ENCODE measurements around the gene CCNF.

CCNF gene

GRCh38 chr16:2457946-2458345, 28.7 kb downstream of the CCNF start:
- no peaks in the 10 kb centered on the region for H3K9me3 ChIP-seq (ENCODE audit: control insufficient read depth, insufficient read depth, low read depth, low read length)
- ChIA-PET CTCF (interaction anchor here (0.7 to 2.0 kb wide), 3 partner anchors 43 to 118 kb away, joined by 3 to 10 read pairs (median 6); partner anchors contain the start of gene ABCA3), POLR2A (interaction anchor here (1.0 kb wide), 1 partner anchor 11 kb away, joined by 4 read pairs; no protein-coding TSS in a partner anchor)
- peaks cover 15% of the 10 kb centered on the region for H3K4me1 ChIP-seq (ENCODE audit: control insufficient read depth, insufficient read depth, low read length)
- H3K4me3 ChIP-seq (ENCODE audit: low read depth, low read length): no peak overlapping the region
- peaks cover 0 to 64% of the 10 kb centered on the region in 2 experiments; a peak in 2 of 3 replicates for H3K36me3 ChIP-seq (ENCODE audit: control insufficient read depth in 2 of 2, insufficient read depth in 1 of 2, low read length in 2 of 2)
- H3K27ac ChIP-seq (ENCODE audit: extremely low read depth, low read depth, low read length): no peak overlapping the region
- TF ChIP-seq ZNF843 (tag by site-specific recombination; IDR thresholded peaks at IDR 0.05) (no peak), YY1 (tag by site-specific recombination; IDR thresholded peaks at IDR 0.05) (no peak), ZNF677 (tag by site-specific recombination; IDR thresholded peaks at IDR 0.05) (no peak), AEBP2 (tag by site-specific recombination; IDR thresholded peaks at IDR 0.05; ENCODE audit: borderline replicate concordance) (no peak), ZBTB17 (tag by site-specific recombination; IDR thresholded peaks at IDR 0.05) (no peak), ZNF785 (tag by site-specific recombination; IDR thresholded peaks at IDR 0.05) (no peak), ZNF544 (tag by site-specific recombination; IDR thresholded peaks at IDR 0.05) (no peak), ZBTB49 (tag by site-specific recombination; IDR thresholded peaks at IDR 0.05; ENCODE audit: low read depth) (no peak), ZIC2 (tag by site-specific recombination; IDR thresholded peaks at IDR 0.05) (peak; percentile 85), GLIS2 (tag by site-specific recombination; IDR thresholded peaks at IDR 0.05) (no peak), ZNF776 (tag by site-specific recombination; IDR thresholded peaks at IDR 0.05; ENCODE audit: borderline replicate concordance) (no peak), ZNF133 (tag by site-specific recombination; IDR thresholded peaks at IDR 0.05) (no peak), PRDM10 (tag by site-specific recombination; IDR thresholded peaks at IDR 0.05) (peak; percentile 70), GLIS1 (tag by site-specific recombination; IDR thresholded peaks at IDR 0.05) (peak; percentile 66), ZNF548 (tag by site-specific recombination; IDR thresholded peaks at IDR 0.05) (peak; percentile 21; the same call in 1 of the 2 replicates), ZNF530 (tag by site-specific recombination; IDR thresholded peaks at IDR 0.05; ENCODE audit: low read depth) (no peak), ZNF549 (tag by site-specific recombination; IDR thresholded peaks at IDR 0.05) (no peak)
- TF ChIP-seq, protein P1, sequence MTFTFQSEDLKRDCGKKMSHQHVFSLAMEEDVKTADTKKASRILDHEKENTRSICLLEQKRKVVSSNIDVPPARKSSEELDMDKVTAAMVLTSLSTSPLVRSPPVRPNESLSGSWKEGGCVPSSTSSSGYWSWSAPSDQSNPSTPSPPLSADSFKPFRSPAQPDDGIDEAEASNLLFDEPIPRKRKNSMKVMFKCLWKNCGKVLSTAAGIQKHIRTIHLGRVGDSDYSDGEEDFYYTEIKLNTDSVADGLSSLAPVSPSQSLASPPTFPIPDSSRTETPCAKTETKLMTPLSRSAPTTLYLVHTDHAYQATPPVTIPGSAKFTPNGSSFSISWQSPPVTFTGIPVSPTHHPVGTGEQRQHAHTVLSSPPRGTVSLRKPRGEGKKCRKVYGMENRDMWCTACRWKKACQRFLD (tag by site-specific recombination; IDR thresholded peaks at IDR 0.05): no peak
- TF ChIP-seq, protein P2, sequence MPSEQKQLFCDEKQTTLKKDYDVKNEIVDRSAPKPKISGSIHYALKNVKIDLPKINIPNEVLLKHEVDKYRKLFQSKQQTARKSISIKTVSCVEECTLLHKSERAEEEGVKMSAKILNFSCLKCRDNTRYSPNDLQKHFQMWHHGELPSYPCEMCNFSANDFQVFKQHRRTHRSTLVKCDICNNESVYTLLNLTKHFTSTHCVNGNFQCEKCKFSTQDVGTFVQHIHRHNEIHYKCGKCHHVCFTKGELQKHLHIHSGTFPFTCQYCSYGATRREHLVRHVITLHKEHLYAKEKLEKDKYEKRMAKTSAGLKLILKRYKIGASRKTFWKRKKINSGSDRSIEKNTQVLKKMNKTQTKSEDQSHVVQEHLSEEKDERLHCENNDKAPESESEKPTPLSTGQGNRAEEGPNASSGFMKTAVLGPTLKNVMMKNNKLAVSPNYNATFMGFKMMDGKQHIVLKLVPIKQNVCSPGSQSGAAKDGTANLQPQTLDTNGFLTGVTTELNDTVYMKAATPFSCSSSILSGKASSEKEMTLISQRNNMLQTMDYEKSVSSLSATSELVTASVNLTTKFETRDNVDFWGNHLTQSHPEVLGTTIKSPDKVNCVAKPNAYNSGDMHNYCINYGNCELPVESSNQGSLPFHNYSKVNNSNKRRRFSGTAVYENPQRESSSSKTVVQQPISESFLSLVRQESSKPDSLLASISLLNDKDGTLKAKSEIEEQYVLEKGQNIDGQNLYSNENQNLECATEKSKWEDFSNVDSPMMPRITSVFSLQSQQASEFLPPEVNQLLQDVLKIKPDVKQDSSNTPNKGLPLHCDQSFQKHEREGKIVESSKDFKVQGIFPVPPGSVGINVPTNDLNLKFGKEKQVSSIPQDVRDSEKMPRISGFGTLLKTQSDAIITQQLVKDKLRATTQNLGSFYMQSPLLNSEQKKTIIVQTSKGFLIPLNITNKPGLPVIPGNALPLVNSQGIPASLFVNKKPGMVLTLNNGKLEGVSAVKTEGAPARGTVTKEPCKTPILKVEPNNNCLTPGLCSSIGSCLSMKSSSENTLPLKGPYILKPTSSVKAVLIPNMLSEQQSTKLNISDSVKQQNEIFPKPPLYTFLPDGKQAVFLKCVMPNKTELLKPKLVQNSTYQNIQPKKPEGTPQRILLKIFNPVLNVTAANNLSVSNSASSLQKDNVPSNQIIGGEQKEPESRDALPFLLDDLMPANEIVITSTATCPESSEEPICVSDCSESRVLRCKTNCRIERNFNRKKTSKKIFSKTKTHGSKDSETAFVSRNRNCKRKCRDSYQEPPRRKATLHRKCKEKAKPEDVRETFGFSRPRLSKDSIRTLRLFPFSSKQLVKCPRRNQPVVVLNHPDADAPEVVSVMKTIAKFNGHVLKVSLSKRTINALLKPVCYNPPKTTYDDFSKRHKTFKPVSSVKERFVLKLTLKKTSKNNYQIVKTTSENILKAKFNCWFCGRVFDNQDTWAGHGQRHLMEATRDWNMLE (tag by site-specific recombination; conservative IDR thresholded peaks at IDR 0.05; ENCODE audit: low read depth): no peak
- TF ChIP-seq, protein P3, sequence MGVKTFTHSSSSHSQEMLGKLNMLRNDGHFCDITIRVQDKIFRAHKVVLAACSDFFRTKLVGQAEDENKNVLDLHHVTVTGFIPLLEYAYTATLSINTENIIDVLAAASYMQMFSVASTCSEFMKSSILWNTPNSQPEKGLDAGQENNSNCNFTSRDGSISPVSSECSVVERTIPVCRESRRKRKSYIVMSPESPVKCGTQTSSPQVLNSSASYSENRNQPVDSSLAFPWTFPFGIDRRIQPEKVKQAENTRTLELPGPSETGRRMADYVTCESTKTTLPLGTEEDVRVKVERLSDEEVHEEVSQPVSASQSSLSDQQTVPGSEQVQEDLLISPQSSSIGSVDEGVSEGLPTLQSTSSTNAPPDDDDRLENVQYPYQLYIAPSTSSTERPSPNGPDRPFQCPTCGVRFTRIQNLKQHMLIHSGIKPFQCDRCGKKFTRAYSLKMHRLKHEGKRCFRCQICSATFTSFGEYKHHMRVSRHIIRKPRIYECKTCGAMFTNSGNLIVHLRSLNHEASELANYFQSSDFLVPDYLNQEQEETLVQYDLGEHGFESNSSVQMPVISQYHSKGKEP (tag by site-specific recombination; IDR thresholded peaks at IDR 0.05): no peak
- TF ChIP-seq, protein P4, sequence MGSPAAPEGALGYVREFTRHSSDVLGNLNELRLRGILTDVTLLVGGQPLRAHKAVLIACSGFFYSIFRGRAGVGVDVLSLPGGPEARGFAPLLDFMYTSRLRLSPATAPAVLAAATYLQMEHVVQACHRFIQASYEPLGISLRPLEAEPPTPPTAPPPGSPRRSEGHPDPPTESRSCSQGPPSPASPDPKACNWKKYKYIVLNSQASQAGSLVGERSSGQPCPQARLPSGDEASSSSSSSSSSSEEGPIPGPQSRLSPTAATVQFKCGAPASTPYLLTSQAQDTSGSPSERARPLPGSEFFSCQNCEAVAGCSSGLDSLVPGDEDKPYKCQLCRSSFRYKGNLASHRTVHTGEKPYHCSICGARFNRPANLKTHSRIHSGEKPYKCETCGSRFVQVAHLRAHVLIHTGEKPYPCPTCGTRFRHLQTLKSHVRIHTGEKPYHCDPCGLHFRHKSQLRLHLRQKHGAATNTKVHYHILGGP (tag by site-specific recombination; IDR thresholded peaks at IDR 0.05): no peak

Data from HEK293 (cell line).